Erythroblast (primary cell): Measurements from ENCODE around the gene FOXI3.
A peak's percentile ranks its signal among the peaks of the same experiment; 100 is the strongest.
"Not testable (repeated sequence)": the region's sequence is repeated elsewhere in the genome, so short reads cannot be mapped to it uniquely, and the experiment has no call there.

ENCODE experiments used
- DNase-seq, 2 experiments: peaks; one replicate each; lab custom pipeline; 2025; lab: John Stamatoyannopoulos, UW
- GATA1 ChIP-seq: IDR thresholded peaks from 2 replicates; pipeline ENCODE4 v1.6.1; 2011; ENCODE audit warnings: low read depth, mild to moderate bottlenecking, control low read depth, low read length, moderate library complexity
- POLR2A ChIP-seq: IDR thresholded peaks from 2 replicates; pipeline ENCODE4 v1.6.1; 2011; ENCODE audit warnings: mild to moderate bottlenecking, low read length

Gene FOXI3

GRCh38 chr2:88452980-88453582, 588 bp upstream of the FOXI3 start:
- DNase-seq: no peak
- TF ChIP-seq GATA1: no peak

DNA sequence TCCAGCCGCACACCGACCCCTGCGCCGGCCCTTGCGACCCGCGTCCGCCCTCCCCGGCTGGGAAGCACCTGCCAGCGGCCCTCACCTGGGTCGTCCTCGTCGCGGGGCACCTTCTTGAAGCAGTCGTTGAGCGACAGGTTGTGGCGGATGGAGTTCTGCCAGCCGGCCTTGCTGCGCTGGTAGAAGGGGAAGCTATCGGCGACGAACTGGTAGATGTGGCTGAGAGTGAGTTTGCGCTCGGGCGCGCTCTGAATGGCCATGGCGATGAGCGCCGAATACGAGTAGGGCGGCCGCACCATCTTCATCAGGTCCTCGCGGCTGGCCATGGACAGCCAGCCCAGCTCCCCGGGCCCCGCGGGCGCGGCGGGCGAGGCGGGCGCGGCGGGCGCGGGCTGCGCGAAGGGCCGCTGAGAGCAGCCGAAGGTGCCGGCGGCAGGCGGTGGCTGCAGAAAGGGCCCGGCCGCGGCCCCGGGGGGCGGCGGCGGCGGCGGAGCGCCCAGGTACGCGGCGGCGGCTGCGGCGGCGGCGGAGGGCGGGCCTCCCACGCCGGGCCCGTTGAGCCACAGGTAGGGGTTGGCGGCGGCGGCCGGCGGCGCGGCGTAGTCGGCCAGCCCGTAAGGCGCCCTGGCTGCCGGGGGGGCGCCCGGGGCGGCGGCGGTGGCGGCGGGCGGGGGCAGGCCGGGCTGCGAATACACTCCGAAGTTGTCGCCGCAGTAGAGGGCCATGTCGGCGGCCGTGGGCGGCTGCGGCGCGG, 505 bp downstream of the FOXI3 start:
- peak in 1 of 2 experiments; percentile 3 for DNase-seq
- TF ChIP-seq POLR2A: no peak
- TF ChIP-seq GATA1: no peak

GRCh38 chr2:88450925-88451810, 1.3 kb downstream of the FOXI3 start:
- TF ChIP-seq POLR2A (no peak), GATA1 (no peak)
- DNase-seq: no peak

DNA sequence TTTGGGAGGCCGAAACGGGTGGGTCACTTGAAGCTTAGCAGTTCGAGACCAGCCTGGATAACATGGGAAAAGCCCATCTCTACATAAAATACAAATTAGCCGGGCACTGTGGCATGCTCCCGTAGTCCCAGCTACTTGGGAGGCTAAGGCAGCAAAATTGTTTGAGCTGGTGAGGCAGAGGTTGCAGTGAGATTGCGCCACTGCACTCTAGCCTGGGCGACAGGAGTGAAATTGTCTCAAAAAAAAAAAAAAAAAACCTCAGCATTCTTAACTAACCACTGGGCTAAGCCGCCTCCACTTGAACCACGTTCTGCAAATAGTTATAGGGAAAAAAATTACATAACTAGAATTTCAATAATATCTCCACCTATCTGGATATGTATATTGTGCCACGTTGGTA, 2.3 kb downstream of the FOXI3 start:
- DNase-seq: no peak
- TF ChIP-seq POLR2A (no peak), GATA1 (no peak)

DNA sequence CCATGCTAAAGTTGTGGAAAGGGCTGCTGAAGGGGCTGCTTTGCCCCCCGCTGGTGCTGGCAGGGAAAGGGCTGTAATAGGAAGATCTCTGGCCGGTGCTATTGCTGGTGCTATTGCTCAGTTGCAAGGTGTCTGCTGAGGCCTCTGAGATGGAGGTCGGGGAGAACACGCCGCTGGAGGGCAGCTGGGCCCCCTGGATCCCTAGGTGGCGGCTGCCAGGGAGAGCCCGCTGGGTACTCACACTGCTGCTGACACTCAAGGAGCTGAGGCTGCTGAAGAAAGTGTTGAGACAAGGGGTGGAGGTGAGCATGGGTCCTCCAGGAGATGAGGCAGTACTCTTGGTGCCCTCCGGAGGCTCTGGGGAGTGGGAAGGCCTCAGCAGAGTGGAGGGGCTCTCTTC, 4.2 kb downstream of the FOXI3 start:
- DNase-seq: no peak
- TF ChIP-seq POLR2A (no peak), GATA1 (no peak)

DNA sequence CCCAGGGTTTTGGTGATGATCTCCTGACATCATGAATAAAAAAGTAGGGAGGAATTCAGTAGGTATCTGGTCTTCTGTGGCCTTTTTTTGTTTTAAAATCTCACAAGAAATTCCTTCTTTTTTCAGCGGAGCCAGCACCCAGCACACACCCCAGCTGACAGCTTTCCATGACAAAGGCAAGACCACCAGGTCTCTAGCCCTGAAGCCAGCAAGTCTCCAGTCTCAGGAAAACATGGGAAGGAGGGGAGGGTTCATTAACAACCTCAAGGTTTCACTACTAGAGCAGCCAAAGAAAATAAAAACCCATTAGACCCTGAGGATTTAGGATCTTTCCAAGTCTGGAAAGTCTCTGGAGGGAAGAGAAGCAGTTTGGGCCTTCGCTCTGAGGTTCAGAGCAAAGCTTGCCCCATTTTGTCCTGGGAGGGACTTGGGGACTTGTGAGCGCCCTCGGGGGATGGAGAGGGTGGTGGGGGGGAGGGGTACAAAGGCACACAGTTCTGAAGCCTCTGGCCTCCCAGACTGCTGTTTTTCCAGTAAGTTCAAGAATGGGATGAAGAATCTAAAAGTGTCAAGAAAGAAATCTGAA, 9.0 kb downstream of the FOXI3 start:
- no peak for DNase-seq
- no peak for TF ChIP-seq POLR2A
- TF ChIP-seq GATA1: no peak

DNA sequence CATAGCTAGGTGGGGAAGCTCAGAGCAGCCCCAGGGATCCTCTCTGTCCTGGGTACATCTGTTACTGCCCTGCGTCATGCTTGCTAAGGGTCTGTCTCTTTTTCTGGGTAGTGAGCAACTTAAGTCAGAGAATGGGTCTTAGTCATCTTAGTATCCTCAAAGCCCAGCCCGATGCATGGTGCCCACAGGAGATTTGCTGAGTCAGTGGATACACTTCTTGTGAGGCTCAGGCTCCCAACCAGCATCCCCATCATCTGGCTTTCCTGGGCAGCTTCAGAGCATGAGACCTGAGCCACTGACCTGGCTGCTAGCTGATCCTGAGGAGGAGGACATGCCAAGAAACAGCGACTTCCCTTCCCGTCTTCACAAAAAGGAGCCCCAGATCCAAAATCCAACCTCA, 10.0 kb downstream of the FOXI3 start:
- TF ChIP-seq GATA1: no peak
- TF ChIP-seq POLR2A: no peak
- no peak for DNase-seq

- no peak for DNase-seq
- TF ChIP-seq POLR2A: no peak
- no peak for TF ChIP-seq GATA1
Measured at GRCh38 chr2:88442061-88442460, 10.4 kb downstream of the FOXI3 start.

DNA sequence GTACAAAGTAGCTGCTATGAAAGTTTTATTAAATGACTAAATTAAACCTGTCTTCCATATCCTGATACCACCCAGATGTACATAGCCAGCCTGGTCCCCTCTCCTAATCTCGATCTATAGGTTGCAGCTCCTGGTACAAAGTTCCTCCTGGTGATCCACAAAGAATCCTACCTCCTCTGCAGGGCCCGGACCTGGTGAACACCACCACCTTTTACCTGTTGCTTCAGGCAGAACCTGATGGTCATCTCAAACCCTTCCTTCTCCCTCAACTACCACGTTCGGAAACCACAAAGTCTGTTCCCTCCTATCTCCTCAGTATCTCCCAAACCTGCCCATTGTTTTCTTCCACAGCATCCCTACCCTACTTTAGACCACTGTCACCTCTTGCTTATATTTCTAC, 15.5 kb downstream of the FOXI3 start:
- no peak for DNase-seq
- no peak for TF ChIP-seq POLR2A
- TF ChIP-seq GATA1: no peak

DNA sequence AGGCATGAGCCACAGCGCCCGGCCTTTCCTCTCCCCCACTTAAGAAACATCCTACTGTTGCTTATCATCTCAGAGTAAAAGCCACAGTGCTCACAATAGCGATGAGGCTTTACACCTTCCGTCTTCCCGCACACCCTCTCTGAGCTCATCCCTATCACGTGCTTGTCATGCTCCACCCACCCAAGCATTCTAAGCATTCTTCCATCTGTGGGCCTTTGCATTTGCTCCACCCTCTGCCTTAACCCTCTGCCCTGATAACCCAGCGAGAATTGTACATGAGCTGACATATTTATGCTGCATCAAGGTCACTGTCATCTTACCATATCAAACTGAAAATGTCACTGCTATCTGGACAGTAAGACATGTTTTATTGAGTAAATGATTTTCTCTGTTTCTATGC, 22.6 kb downstream of the FOXI3 start:
- no peak for DNase-seq
- no peak for TF ChIP-seq GATA1
- TF ChIP-seq POLR2A: no peak

DNA sequence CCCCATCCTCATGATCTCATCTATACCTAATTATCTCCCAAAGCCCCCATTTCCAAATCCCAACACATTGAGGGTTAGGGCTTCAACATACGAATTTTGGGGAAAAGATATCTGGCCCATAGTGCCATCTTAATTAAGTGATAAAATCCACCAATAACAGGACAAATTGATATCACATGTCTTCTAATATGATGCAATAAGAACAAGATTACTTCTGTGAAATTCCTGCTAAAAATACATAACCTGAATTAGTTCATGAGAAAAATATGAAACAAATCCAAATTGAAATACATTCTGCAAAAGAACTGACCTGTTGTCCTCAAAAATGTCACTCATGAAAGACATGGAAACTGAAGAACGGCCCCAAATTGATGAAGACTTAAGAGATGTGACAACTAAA, 28.8 kb downstream of the FOXI3 start:
- TF ChIP-seq POLR2A (no peak), GATA1 (no peak)
- no peak for DNase-seq

DNA sequence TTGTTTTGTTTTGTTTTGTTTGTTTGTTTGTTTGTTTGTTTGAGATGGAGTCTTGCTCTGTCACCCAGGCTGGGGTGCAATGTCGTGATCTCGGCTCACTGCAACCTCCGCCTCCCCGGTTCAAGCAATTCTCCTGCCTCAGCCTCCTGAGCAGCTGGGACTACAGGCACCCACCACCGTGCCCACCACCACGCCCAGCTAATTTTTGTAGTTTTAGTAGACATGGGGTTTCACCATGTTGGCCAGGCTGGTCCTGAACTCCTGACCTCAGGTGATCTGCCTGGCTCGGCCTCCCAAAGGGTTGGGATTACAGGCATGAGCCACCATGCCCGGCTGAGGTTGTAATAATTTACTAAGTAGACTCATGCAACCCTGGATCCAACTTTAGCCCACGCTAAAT, 33.4 kb downstream of the FOXI3 start:
- not testable (repeated sequence) for DNase-seq

- DNase-seq: no peak
- TF ChIP-seq GATA1 (no peak), POLR2A (no peak)
Measured at GRCh38 chr2:88416016-88416663, 36.4 kb downstream of the FOXI3 start.

DNA sequence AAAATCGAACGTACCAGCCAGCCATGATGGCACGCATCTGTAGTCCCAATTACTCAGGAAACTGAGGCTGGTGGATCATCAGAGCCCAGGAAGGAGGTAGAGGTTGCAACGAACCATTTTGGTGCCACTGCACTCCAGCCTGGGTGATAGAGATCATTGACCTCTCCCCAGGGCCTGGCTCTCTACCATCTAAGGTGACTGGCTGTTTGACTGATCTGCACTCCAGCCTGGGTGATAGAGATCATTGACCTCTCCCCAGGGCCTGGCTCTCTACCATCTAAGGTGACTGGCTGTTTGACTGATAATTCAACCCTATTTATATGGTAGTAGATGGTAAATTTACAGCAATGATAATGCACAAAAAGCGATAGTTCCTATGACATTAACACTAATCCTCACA, 43.6 kb downstream of the FOXI3 start:
- DNase-seq: not testable (repeated sequence)
